GM12872 (cell line): ENCODE data around the gene C4orf17.

Experiments used
- TF ChIP-seq, protein P1 (sequence below): IDR thresholded peaks from 3 replicates; pipeline ENCODE4 v1.5.1; 2011; ENCODE audit warnings: low read depth, mild to moderate bottlenecking, low read length, moderate library complexity; ENCODE audit not compliant: insufficient read depth

The C4orf17 gene

DNA sequence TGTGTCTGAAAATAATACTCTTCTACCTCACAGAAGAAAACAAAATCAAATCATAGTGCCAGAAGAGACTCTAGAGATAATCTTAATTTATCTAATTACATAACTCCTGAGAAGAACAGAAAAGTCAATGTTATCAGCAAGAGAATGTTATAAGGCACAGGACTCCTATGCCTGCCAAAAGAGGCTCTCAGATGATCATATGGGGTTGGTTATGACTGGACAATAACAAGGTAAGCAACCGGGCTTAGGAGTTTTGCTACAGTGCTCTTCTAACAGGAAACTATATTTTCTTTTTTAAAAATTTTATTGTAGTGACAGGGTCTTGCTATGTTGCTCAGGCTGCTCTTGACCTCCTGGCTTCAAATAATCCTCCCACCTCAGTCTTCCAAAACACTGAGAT lies 3.5 kb upstream of the C4orf17 start:
- TF ChIP-seq, protein P1, sequence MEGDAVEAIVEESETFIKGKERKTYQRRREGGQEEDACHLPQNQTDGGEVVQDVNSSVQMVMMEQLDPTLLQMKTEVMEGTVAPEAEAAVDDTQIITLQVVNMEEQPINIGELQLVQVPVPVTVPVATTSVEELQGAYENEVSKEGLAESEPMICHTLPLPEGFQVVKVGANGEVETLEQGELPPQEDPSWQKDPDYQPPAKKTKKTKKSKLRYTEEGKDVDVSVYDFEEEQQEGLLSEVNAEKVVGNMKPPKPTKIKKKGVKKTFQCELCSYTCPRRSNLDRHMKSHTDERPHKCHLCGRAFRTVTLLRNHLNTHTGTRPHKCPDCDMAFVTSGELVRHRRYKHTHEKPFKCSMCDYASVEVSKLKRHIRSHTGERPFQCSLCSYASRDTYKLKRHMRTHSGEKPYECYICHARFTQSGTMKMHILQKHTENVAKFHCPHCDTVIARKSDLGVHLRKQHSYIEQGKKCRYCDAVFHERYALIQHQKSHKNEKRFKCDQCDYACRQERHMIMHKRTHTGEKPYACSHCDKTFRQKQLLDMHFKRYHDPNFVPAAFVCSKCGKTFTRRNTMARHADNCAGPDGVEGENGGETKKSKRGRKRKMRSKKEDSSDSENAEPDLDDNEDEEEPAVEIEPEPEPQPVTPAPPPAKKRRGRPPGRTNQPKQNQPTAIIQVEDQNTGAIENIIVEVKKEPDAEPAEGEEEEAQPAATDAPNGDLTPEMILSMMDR, result no peak

GRCh38 chr4:99507762-99508161 lies 3.1 kb upstream of the C4orf17 start:
- TF ChIP-seq, protein P1, result no peak

DNA sequence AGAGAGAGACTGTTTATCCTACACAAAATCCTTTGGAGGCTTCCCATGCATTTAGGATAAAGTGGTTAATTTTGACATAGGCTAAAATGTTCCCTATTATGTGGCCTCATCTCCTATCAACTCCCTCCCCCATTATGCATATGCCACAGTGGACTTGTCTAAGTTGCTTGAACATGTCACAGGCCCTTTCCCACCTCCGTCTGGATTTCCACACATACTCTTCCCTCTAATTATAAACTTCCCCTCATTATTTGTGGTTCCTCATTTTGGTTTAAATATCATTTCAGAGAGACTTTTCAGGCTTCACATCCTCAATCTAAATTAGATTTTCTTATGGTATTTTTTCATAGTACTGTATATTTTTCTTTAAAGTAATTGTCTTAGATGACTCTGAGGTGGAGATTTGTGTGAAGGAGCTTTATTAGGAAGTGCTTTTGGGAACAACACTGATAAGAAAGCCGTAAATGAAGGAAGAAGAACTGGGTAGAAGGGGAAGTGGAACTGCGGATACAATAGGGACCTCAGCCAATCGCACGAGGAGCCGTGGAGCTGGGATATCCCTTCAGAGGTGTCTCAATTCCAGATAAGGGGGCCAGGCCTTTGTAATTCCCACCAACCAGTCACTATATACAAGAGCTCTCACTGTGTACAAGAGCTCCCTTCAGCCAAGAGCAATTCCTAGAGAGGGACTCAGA lies 7.9 kb downstream of the C4orf17 start:
- TF ChIP-seq, protein P1, result no peak

- TF ChIP-seq, protein P1, result no peak
Observed at GRCh38 chr4:99529228-99529627, 18.4 kb downstream of the C4orf17 start.

DNA sequence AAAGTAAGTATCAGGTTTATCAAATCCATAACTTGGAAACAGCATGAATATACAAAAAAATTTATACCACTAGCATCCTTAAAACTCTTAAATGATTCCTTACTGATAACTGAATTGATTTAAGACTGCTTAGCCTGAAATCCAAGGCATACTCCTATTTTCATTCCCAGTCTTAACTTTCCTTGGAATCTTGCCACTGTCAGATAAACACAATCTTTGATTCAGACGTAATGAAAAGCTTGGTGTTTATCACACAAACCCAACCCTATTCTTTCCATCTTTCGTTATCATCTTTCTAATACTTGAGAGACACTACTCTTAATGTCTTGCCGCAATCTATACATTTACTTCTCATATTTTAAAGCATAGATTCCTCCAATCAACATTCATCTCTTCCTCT lies 19.1 kb downstream of the C4orf17 start:
- TF ChIP-seq, protein P1, result no peak

GRCh38 chr4:99536271-99536670 lies 25.4 kb downstream of the C4orf17 start:
- TF ChIP-seq, protein P1, result no peak

DNA sequence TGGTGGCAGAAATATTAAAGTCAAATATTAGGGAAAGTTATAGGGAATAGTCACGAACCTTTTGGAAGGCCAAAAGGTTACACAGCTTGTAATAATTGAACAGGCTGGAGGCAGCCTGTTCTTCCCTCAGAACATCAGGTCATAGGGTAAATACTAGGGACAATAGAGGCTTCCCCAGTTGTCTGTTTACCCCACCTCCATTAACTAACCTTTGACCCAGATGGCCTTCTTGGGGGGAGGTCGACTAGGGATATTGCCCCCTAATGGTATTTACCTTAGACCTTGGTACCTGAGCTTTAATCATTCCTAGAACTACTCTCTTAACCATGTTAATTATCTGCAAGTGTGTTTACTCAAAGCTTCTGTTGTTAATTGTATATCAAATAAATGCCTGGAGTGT lies 26.0 kb downstream of the C4orf17 start:
- TF ChIP-seq, protein P1, result no peak
